Measurements from ENCODE around the gene NRTN.

DNA sequence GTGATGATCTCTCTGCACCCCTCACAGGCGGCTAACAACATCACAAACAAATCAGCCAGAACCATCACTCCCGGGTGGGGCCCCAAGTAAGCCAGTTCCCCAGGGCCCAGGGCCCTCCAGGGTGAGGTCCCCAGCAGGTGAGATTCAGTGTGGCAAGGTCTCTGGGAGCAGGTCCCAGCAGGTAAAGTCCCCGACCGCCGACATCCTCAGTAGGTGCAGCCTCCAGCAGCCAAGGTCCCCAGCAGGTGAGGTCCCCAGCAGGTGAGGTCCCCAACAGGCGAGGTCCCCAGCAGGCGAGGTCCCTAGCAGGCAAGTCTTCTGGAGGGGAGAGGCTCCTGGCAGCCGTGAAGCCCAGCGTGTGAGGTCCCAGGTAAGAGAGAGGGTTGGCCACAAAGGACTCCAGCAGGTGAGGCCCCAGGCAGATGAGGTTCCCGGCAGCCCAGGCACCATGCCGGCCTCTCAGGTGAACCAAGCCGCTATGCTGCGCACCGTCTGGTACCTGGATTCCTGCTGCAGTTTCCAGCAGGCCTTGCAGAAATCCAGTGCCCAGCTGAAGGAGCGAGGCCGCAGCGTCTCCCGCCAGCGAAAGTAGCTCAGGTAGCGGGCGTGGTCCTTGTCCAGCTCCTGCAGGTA is 38.5 kb downstream of the NRTN start:
- TF ChIP-seq POLR2A (IDR thresholded peaks at IDR 0.05; ENCODE audit: low read depth, low read length) (no peak), MAFK (IDR thresholded peaks at IDR 0.05; ENCODE audit: low read depth, low read length) (no peak), CEBPB (IDR thresholded peaks at IDR 0.05; ENCODE audit: low read depth, low read length) (no peak)
- TF ChIP-seq, protein P1, sequence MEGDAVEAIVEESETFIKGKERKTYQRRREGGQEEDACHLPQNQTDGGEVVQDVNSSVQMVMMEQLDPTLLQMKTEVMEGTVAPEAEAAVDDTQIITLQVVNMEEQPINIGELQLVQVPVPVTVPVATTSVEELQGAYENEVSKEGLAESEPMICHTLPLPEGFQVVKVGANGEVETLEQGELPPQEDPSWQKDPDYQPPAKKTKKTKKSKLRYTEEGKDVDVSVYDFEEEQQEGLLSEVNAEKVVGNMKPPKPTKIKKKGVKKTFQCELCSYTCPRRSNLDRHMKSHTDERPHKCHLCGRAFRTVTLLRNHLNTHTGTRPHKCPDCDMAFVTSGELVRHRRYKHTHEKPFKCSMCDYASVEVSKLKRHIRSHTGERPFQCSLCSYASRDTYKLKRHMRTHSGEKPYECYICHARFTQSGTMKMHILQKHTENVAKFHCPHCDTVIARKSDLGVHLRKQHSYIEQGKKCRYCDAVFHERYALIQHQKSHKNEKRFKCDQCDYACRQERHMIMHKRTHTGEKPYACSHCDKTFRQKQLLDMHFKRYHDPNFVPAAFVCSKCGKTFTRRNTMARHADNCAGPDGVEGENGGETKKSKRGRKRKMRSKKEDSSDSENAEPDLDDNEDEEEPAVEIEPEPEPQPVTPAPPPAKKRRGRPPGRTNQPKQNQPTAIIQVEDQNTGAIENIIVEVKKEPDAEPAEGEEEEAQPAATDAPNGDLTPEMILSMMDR (conservative IDR thresholded peaks at IDR 0.05; ENCODE audit: low read depth, low read length), result no peak
- TF ChIP-seq, protein P2, sequence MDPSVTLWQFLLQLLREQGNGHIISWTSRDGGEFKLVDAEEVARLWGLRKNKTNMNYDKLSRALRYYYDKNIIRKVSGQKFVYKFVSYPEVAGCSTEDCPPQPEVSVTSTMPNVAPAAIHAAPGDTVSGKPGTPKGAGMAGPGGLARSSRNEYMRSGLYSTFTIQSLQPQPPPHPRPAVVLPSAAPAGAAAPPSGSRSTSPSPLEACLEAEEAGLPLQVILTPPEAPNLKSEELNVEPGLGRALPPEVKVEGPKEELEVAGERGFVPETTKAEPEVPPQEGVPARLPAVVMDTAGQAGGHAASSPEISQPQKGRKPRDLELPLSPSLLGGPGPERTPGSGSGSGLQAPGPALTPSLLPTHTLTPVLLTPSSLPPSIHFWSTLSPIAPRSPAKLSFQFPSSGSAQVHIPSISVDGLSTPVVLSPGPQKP (IDR thresholded peaks at IDR 0.05; ENCODE audit: borderline replicate concordance, low read depth, low read length), result no peak

All from IMR-90 (cell line).